UCSD-AML1 (cell line): ENCODE data around the gene CBX2.
"Not testable (repeated sequence)": the region's sequence is repeated elsewhere in the genome, so short reads cannot be mapped to it uniquely, and the experiment has no call there.

Experiments
- DNase-seq: peaks from one replicate; lab custom pipeline; 2025; ENCODE audit not compliant: unreplicated experiment; lab: John Stamatoyannopoulos, UW

CBX2 gene

GRCh38 chr17:79742951-79743476 lies 34.9 kb upstream of the CBX2 start:
- DNase-seq: no peak

DNA sequence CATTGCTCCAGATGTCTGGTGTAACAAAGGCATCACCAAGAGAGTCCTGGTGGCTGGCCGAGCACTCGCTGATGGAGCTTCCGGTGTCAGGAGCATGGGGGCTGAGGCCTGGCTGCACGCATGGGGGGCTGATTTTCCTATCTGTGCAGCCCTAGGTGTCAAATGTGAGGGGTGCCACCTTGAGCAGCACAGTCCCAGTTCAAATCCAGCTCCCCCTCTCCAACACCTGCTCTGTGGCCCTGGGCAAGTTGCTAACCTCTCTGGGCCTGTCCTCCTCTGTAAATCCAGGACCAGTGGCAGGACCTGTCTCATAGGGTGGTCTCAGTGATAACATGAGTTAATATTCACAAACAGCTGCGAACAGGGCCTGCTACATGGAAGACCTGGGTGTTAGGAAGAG lies 34.3 kb upstream of the CBX2 start:
- DNase-seq: no peak

- DNase-seq: no peak
These were observed 32.3 kb upstream of the CBX2 start for GRCh38 chr17:79745641-79746105.

DNA sequence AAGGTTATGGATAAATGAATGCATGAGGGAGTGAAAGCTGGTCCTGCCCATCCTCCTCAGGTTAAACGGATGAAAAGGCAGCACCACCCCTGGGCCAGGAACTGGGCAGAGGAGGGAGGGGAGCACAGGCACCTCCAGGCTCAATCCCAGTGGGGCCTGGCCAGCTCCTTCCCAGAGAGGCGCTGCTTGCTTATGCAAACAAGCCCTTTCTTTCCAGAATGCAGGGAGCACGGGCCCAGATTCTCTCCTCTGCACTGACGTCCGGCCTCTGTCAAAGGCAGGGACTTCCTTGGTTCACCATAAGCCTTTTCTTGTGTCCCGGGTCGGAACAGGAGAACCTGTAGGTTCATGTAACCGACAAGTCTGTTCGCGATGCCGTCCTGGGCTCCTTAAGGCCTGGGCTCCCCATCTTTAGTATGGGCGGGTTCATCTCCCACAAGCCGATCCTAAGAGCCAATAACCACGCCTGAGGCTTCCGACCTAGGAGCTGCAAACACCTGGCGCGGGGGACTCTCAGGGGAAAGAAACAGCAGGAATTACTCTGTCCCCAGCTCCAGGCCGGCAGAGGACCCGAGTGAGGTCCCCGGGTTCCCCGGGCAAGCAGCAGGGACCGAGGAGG lies 30.9 kb upstream of the CBX2 start:
- DNase-seq: no peak

DNA sequence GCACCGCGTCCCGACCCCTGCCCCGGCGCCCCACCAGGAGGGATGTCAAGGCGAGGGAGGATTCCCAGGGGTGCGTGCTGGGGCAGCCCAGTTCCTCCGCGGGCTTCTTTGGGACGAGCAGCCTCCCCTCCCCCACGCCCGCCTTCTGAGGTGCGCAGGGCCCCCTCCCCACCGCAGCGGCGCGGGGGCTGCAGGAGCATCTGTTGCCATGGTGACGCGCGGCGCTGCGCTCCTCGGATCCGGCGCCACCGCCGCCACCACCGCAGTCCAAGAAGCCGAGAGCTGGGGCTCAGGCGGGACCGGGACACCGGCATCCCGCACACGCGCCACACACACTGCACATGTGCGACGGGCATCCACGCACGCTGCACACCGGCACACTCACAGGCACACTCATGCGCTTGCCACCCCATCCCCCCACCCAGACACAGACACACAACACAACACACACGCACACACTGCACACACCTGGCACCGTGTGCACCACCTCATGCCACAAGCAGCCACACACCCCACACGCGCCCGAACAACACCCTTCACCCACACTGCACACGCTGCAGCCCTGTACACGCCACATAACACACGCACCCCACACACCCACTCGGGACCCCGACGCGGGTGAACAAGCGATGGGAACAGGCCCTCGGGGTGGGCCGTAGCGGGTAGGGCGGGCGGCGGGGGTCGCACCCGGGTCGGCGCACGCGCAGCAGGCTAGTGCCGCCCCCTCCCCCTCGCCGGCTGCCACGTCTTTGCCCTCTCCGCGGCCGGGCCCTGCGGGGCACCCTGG lies 30.2 kb upstream of the CBX2 start:
- DNase-seq: no peak

DNA sequence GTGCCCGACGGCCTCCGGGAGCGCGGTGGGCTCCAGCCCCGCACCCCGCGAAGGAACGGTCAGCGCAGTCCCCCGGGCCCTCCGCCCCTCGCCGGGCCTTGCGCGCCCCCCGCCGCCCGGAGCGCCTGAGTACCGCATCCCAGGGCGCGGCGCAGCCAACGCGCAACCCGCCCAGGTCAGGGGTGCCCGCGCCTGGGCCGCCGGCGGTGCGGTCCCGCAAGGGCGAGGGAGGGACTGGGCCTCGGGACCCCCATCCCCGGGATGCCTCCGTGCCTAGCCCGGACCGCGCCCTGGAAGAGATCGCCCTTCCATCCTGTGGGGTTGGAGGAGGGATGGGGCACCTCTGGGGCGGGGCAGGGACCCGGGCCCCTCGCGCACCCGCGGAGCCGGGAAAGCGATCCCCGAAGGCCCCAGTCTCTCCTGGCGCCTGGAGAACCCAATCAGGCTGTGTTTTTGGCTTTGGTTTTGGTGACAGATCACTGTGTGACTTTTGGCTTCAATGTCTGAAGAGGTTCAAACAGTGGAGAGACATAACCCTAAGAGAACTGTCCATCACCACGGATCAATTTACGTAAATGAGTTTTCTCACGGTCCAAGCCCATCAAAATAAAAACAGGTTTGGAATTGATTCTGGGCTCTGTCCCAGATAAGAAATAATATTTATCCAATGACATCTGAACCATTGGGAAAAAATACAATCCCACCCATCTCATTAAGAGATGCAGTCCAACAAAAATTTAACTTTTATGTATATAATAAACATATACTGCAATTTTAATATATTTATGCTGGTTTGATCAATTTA lies 29.5 kb upstream of the CBX2 start:
- no peak for DNase-seq

- DNase-seq: no peak
These were observed 28.7 kb upstream of the CBX2 start for GRCh38 chr17:79749156-79749815.

DNA sequence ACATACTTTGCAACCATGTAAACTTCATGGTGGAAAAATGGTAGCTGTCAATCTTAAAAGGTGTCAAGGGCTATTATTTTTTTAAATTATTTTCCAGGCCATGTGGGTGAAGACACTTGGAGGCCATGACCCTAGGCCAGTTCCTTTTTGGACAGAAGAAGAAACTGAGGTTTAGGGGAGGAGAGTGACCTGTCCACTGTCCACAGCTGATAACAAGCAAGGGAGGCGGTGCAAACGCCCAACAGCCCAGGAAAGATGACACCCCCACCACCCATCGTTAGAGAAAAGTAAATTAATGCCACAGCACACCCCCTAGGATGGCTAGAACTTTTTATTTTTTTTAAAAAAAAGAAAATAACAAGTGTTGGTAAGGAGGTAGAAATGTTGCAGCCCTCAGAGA lies 28.0 kb upstream of the CBX2 start:
- DNase-seq: no peak

- no peak for DNase-seq
These were observed 27.1 kb upstream of the CBX2 start for GRCh38 chr17:79750650-79751545.

- no peak for DNase-seq
These were observed 25.8 kb upstream of the CBX2 start for GRCh38 chr17:79752175-79752574.

DNA sequence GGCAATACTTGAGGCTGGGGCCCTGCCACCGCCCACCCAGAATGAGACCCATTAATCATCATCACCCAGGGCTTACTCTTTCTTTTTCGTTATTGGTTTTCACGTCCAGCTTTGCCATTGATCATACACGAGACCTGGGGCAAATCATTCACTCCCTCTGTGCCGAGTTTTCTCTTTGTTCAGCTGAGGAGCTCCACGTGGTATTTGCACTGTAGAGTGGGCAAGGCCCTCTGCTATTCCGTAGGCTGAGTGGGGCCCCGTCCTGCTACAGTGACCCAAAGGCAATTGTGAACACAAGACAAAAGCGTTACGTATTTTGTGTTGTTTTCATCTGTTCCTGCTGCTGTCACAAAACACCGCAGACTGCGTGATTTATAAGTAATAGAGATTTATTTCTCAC lies 23.6 kb upstream of the CBX2 start:
- DNase-seq: no peak

DNA sequence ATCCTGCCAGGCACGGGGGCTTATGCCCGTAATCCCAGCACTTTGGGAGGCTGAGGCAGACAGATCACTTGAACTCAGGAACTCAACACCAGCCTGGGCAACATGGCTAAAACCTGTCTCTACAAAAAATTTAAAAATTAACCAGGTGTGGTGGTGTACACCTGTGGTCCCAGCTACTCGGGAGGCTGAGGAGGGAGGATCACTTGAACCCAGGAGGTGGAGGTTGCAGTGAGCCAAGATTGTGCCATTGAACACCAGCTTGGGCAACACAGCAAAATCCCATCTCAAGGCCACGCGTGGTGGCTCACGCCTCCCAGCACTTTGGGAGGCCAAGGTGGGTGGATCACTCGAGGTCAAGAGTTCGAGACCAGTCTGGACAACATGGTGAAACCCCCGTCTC lies 23.0 kb upstream of the CBX2 start:
- DNase-seq: not testable (repeated sequence)

DNA sequence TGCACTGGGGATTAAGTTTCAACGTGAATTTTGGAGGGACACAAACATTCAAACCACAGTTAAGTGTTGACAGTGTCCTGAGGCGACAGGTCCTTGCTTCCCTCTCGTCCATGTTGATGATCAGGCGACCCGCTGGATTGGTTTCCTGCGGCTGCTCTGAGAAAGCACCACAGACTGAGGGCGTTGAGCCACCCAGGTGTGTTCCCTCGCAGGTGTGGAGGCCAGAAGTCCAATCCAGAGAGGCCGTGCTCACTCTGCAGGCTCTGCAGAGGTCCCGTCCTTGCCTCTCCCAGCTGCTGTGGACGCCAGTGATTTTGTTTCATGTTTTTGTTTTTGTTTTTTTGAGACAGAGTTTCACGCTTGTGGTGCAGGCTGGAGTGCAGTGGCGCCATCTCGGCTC lies 22.4 kb upstream of the CBX2 start:
- no peak for DNase-seq

DNA sequence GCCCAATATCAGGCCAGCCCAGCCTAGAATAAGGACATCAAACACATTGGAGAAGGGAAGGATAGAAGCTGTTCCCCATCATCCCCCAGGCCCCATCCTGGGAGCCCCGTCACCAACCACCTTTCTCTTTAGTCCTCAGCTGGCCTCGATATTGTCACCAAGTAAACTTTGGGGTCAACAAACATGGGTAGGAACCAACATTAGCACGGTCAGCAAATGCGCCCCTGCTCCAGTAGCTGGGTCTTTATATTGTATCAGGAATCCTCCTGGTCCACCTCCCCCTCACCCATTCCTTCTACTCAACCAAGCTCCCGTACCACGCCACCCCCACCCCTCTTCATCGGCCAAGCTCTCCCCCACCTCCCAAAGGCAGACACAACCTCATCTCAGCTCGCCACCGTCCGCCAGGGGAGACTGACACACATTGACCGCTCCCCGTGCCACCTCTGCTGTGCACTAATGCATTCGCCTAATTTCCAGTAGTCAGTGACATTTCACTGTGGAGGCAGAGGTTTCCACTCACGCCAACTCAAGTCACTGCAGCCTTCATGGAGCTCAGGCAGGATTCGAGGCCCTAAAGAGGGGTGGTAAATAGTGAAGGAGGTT lies 20.7 kb upstream of the CBX2 start:
- no peak for DNase-seq

- DNase-seq: no peak
These were observed 19.7 kb upstream of the CBX2 start for GRCh38 chr17:79758271-79758670.

GRCh38 chr17:79760197-79760906 lies 17.6 kb upstream of the CBX2 start:
- no peak for DNase-seq

GRCh38 chr17:79761894-79762589 lies 15.9 kb upstream of the CBX2 start:
- no peak for DNase-seq

GRCh38 chr17:79765708-79766107 lies 12.2 kb upstream of the CBX2 start:
- DNase-seq: no peak
